Measurements from ENCODE around the gene TBX10.

- TF ChIP-seq CTCF (IDR thresholded peaks at IDR 0.05; ENCODE audit: low read depth, low read length, poor library complexity, severe bottlenecking) (no peak), EZH2phosphoT487 (IDR thresholded peaks at IDR 0.05; ENCODE audit: borderline replicate concordance, low read length) (no peak)
Observed at GRCh38 chr11:67592880-67593564, 46.5 kb downstream of the TBX10 start.
